CD14-positive monocyte (primary cell): ENCODE data around the gene CRAMP1. TPM values are rescaled to one million over a fixed set of nuclear protein-coding genes. Genes with fewer than 3 reads are reported as not detected.

Source experiments
- DNase-seq, 3 donors: peaks; one replicate each; pipeline ENCODE4 v3.0.0-alpha.2; 2011 to 2022
- H2AFZ ChIP-seq: 2 replicates; pipeline ENCODE4 v1.6.0; 2012; ENCODE audit warnings: mild to moderate bottlenecking, low read depth, low read length, inconsistent platforms; ENCODE audit not compliant: insufficient read depth, poor library complexity, severe bottlenecking
- H3K27ac ChIP-seq, 2 donors: 1 replicate in 1 of 2; 2 replicates in 1 of 2; pipeline ENCODE4 v1.5.1; 2012 to 2013; ENCODE audit warnings: low read length in 2 of 2, control low read depth in 1 of 2, inconsistent platforms in 1 of 2, low read depth in 1 of 2, mild to moderate bottlenecking in 1 of 2
- H3K27me3 ChIP-seq, 2 donors: one replicate each; pipeline versions ENCODE4 v1.6.0 to v1.6.1; 2011 to 2013; ENCODE audit warnings: low read length in 2 of 2; ENCODE audit not compliant: control insufficient read depth in 2 of 2, insufficient read depth in 2 of 2
- H3K36me3 ChIP-seq, 2 donors: replicated peaks in 1 of 2; 1 replicate in 1 of 2; 2 replicates in 1 of 2; pipeline versions ENCODE4 v1.5.1 to v1.6.1; 2012 to 2013; ENCODE audit warnings: low read length in 2 of 2, control low read depth in 1 of 2, inconsistent platforms in 1 of 2, mild to moderate bottlenecking in 1 of 2; ENCODE audit not compliant: insufficient read depth in 2 of 2, control insufficient read depth in 1 of 2
- H3K4me1 ChIP-seq, 2 donors: 1 replicate in 1 of 2; 2 replicates in 1 of 2; pipeline versions ENCODE4 v1.5.1 to v1.6.1; 2012 to 2013; ENCODE audit warnings: low read length in 2 of 2, control low read depth in 1 of 2, inconsistent platforms in 1 of 2, mild to moderate bottlenecking in 1 of 2, moderate library complexity in 1 of 2; ENCODE audit not compliant: insufficient read depth in 2 of 2, control insufficient read depth in 1 of 2
- H3K4me2 ChIP-seq: replicated peaks from 2 replicates; pipeline ENCODE3; 2012; ENCODE audit warnings: low read length, moderate library complexity, mild to moderate bottlenecking; ENCODE audit not compliant: poor library complexity, severe bottlenecking; ENCODE audit errors: extremely low read depth
- H3K4me3 ChIP-seq, 3 experiments: fragments of 200-600 bp in 1 of 3; sonication (generic) in 1 of 3; replicated peaks in 1 of 3; 1 replicate in 2 of 3; 2 replicates in 1 of 3; pipeline ENCODE4 v1.5.1; 2011 to 2013; ENCODE audit warnings: low read length in 3 of 3, mild to moderate bottlenecking in 3 of 3, control low read depth in 2 of 3, low read depth in 2 of 3, inconsistent platforms in 1 of 3, moderate library complexity in 1 of 3
- H3K79me2 ChIP-seq: 2 replicates; pipeline ENCODE4 v1.6.0; 2012; ENCODE audit warnings: mild to moderate bottlenecking, control low read depth, inconsistent platforms, low read length, moderate library complexity; ENCODE audit not compliant: insufficient read depth
- H3K9ac ChIP-seq: 2 replicates; pipeline ENCODE4 v1.6.0; 2017; ENCODE audit warnings: low read length, mild to moderate bottlenecking; ENCODE audit not compliant: insufficient read depth, poor library complexity, severe bottlenecking
- H3K9me3 ChIP-seq, 2 donors: replicated peaks in 1 of 2; 1 replicate in 1 of 2; 2 replicates in 1 of 2; pipeline versions ENCODE4 v1.5.1 to v1.6.1; 2012 to 2013; ENCODE audit warnings: low read length in 2 of 2, control low read depth in 1 of 2; ENCODE audit not compliant: control insufficient read depth in 1 of 2, insufficient read depth in 1 of 2
- H4K20me1 ChIP-seq: 2 replicates; pipeline ENCODE4 v1.6.0; 2012; ENCODE audit warnings: mild to moderate bottlenecking, low read length, control low read depth, moderate library complexity; ENCODE audit not compliant: insufficient read depth
- H3K27ac Mint-ChIP-seq, 7 donors: one replicate each; pipeline ENCODE4 v1.8.0; 2020; ENCODE audit warnings: mild to moderate bottlenecking in 7 of 7, mixed read lengths in 7 of 7, moderate library complexity in 6 of 7, inconsistent platforms in 2 of 7
- H3K27me3 Mint-ChIP-seq, 3 donors: one replicate each; pipeline ENCODE4 v1.8.0; 2021 to 2022; ENCODE audit warnings: low read depth in 3 of 3, mild to moderate bottlenecking in 3 of 3, mixed read lengths in 3 of 3, moderate library complexity in 3 of 3, inconsistent platforms in 1 of 3
- H3K36me3 Mint-ChIP-seq, 2 donors: one replicate each; pipeline ENCODE4 v1.8.0; 2020; ENCODE audit warnings: mixed read lengths in 2 of 2, inconsistent platforms in 1 of 2, mild to moderate bottlenecking in 1 of 2
- H3K4me1 Mint-ChIP-seq: one replicate; pipeline ENCODE4 v1.8.0; 2020; ENCODE audit warnings: mild to moderate bottlenecking, mixed read lengths
- H3K4me3 Mint-ChIP-seq, 2 donors: one replicate each; pipeline ENCODE4 v1.8.0; 2020; ENCODE audit warnings: mild to moderate bottlenecking in 2 of 2, mixed read lengths in 2 of 2, moderate library complexity in 1 of 2
- H3K9me3 Mint-ChIP-seq, 7 donors: one replicate each; pipeline ENCODE4 v1.8.0; 2020 to 2022; ENCODE audit warnings: mixed read lengths in 7 of 7, mild to moderate bottlenecking in 6 of 7, moderate library complexity in 6 of 7, inconsistent platforms in 2 of 7
- CTCF ChIP-seq: fragments of 200-600 bp; IDR thresholded peaks from one replicate; pipeline ENCODE4 v1.8.0; 2022; ENCODE audit warnings: antibody characterized with exemption, mild to moderate bottlenecking
- WGBS: methylation state at CpG from one replicate; pipeline ENCODE4 v1.1.5; 2013; ENCODE audit warnings: missing lambda C conversion rate; ENCODE audit not compliant: insufficient coverage; 5-methylcytosine and 5-hydroxymethylcytosine counted together
- intact Hi-C, 2 donors: fragments of 100-400 bp; cut with micrococcal nuclease; formaldehyde crosslinking; loops; one replicate each; pipeline versions ENCODE4 v1.15.0 to v1.15.1; 2023
- polyA plus RNA-seq, 3 donors: library from polyadenylated mRNA; depleted of rRNA in 1 of 3; unstranded in 2 of 3; stranded (reverse) in 1 of 3; fragments of 300-500 nt in 2 of 3; fragments of >200 nt in 1 of 3; fragmentation: Illumina TruSeq in 2 of 3; gene quantifications; 1 replicate in 2 of 3; 2 replicates in 1 of 3; pipeline ENCODE4 v1.2.3, GENCODE V29; 2012 to 2021

CRAMP1 gene
- polyA plus RNA-seq, 3 donors: 0.46 to 12.3 (median 1.0) TPM

- H3K36me3 ChIP-seq: peaks cover 69 to 93% of the 10 kb centered on the region in 2 donors
- Mint-ChIP-seq H3K36me3 (peaks cover 62 to 82% of the 10 kb centered on the region in 2 donors), H3K4me1 (peaks cover 7% of the 10 kb centered on the region)
Observed at GRCh38 chr16:1655909-1656807, 44.0 kb downstream of the CRAMP1 start.

More at GRCh38 chr16:1655909-1656807, 44.0 kb downstream of the CRAMP1 start:
- no peak overlapping the region for H3K4me2 ChIP-seq
- no peak overlapping the region for H3K9ac ChIP-seq
- DNase-seq: no peak
- 96% methylated on average over 51 of the region's 52 CpGs for WGBS
- intact Hi-C loops: no loop called here
- no peak overlapping the region for H3K27ac Mint-ChIP-seq
- no peak overlapping the region for H3K4me3 Mint-ChIP-seq
- peaks cover 0 to 2% (median 0%) of the 10 kb centered on the region in 7 donors for H3K9me3 Mint-ChIP-seq
- H3K4me1 ChIP-seq: peaks cover 0 to 5% of the 10 kb centered on the region in 2 donors
- H3K4me3 ChIP-seq: no peak overlapping the region
- H2AFZ ChIP-seq: no peak overlapping the region
- no peaks in the 10 kb centered on the region for H3K9me3 ChIP-seq
- no peaks in the 10 kb centered on the region for H3K27me3 ChIP-seq
- no peaks in the 10 kb centered on the region for H3K27me3 Mint-ChIP-seq
- TF ChIP-seq CTCF: no peak
- H3K79me2 ChIP-seq: no peaks in the 10 kb centered on the region
- no peak overlapping the region for H3K27ac ChIP-seq
- peaks cover 7% of the 10 kb centered on the region for H4K20me1 ChIP-seq
